GM21786 (cell line): Measurements from ENCODE around the gene EDN1.

Experiments used
- ATAC-seq: cut with Tn5 transposase; IDR thresholded peaks from one replicate; pipeline ENCODE4 v1.9.1; 2021; ENCODE audit not compliant: unreplicated experiment

The EDN1 gene

GRCh38 chr6:12269110-12269509, 21.1 kb upstream of the EDN1 start:
- no peak for ATAC-seq

DNA sequence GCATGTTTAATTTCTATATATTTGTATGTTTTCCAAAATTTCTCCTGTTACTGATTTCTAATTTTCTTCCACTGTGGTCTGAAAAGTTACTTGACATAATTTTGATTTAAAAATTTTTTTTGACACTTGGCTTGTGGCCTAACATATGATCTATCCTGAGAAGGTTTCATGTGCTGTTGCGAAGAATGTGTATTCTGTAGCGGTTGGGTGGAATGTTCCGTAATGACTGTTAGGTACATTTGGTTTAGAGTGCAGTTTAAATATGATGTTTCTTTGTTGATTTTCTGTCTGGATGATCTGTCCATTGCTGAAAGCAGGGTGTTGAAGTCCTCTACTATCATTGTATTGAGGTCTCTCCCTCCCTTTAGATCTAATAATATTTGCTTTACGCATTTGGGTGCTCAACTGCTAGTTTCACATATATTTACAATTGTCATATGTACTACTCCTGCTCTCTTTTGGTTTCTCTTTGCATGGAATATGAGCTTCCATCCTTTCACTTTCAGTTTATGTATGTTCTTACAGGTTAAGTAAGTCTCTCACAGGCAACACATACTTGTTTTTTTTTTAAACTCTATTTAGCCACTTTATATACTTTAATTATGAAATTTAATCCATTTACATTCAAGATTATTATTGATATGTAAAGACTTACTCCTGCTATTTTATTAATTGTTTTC, 19.5 kb upstream of the EDN1 start:
- no peak for ATAC-seq

DNA sequence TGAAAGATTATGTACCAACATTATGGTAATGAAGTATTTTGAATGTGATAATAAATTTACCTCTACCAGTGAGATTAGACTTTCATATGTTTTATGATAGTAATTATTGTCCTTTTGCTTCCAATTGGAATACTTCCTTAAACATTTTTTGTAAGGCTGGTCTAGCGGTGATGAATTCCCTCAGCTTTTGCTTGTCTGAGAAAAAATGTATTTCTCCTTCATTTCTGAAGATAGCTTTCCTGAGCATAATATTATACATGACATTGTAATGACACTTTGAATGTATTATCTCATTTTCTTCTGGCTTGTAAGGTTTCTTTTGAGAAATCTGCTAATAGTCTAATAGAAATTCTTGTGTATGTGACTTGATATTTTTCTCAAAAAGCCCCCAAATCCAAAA, 18.6 kb upstream of the EDN1 start:
- no peak for ATAC-seq

- no peak for ATAC-seq
These were observed 18.2 kb upstream of the EDN1 start for GRCh38 chr6:12271997-12272396.

DNA sequence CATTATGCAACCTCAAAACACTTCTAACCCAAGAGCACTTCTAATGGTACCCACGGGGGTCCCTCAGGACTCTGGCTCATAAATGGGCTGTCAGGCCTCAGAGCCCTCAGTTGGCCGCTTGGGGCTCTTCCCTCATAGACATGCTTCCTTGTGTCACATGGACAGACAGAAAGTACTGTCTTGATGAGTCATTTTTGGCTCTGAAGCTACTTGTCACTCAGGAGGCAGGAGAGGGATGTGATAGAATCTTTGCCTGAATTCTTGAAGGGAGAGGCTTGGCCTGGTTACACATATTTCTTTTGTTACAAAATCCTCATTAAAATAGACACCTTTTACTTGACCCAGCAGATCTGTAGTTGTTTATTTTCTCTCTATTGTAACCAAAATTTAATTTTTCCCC, 15.1 kb upstream of the EDN1 start:
- ATAC-seq: no peak

GRCh38 chr6:12276930-12277315, 13.2 kb upstream of the EDN1 start:
- ATAC-seq: no peak

DNA sequence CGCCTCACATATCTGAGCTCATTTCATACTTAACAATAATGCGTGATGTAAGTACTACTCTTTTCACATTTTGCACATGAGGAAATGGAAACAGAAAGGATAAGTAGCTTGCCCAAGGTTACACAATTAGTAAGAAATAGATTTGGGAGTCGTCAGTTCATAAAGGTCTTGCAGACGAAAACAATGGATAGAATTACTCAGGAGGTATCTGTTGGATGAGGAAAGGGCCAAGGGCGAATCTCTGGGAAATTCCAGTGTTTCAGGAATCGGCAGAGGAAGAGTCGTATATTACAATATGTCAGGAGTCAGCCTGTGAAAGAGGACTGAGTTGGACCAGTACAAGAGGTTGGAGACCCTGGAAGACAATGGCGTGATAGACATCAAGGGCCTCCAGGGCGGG, 12.8 kb upstream of the EDN1 start:
- no peak for ATAC-seq

GRCh38 chr6:12278915-12279314, 11.2 kb upstream of the EDN1 start:
- no peak for ATAC-seq

- no peak for ATAC-seq
These were observed 10.7 kb upstream of the EDN1 start for GRCh38 chr6:12279322-12280091.

- ATAC-seq: no peak
These were observed 9.7 kb upstream of the EDN1 start for GRCh38 chr6:12280458-12280857.

GRCh38 chr6:12280902-12281301, 9.3 kb upstream of the EDN1 start:
- no peak for ATAC-seq

DNA sequence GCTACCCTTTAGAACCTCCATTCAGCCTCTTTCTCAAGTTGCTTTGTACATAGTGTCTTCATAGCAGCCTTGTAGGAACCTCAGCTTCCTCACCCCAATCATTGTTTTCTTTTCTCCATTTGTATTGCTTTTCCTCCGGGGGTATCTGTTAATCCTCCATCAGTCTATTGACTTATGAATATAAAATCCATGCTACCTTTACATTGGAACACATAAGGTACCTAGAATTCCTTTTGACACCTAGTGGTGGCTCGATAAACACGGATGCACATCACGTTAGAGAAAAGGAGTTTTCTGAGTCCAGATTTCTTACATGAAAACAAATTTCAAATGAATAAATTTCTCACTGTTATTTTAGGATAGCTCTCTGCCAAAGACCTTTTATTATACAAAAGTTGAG, 6.3 kb upstream of the EDN1 start:
- no peak for ATAC-seq

DNA sequence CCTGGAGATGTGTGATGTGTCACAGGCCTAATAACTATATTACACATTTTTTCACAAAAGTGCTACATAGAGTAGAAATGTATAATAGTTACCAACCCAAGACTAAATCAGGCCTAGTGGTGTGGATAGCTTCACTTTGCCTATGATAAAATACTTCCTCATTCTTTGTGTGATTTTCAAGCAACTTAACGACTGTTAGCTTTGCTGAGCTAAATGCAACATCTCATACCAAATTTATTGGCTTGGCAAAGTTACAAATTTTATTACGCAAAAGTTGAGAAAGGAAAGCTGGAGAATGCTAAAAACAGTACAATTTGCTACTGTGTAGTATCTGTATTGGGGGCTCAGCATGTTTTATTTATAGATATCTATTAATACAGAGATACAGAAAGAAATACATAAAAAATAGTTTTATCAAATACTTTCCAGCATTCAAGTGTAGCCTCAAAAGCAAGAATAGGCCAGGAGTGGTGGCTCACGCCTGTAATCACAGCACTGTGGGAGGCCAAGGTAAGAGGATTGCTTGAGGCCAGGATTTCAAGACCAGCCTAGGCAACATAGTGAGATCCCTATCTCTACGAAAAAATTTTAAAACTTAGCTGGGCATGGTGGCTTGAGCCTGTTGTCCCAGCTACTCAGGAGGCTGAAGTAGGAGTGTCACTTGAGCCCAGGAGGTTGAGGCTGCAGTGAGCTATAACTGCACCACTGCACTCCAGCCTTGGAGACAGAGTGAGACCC, 3.6 kb upstream of the EDN1 start:
- ATAC-seq: no peak

DNA sequence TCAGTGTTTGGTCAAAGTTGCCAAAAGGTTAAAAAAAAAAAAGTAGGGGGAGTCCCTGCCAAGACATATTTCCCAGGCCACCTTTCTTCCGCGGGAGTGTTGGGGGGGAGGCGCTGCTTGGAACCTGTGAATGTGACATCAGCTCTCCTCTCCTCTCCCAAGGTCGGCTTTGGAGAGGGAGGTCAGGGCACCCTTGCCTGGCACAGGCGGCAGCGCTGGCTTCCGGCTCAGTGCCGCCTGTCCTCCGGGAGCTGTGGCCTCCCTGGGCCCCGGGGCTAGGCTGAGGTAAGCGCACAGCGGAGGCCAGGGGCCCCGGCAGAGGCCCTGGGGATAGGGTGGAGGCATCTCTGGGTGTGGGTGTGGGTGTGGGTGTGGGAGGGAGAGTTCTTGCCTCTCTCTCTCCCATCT, 1.9 kb upstream of the EDN1 start:
- ATAC-seq: no peak

DNA sequence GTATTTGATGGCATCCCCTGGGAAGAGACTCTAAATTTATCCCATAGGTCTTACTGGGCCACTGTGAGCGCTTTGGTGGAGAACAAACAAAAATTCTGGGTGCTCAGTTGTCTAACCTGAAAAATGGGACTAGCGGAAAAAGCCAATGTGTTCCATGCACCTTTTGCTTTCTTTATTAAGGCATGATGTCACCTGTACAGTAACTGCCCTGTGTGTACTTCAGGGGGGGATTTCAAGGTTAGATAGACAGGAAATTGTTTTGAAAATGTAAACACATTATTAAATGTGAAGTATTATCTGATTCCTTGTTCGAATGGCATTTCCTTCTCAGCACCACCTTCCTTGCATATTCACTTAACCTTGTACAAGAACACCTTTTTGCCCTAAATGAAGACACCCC, 1.2 kb upstream of the EDN1 start:
- ATAC-seq: no peak

GRCh38 chr6:12289365-12289919, 719 bp upstream of the EDN1 start:
- ATAC-seq: no peak

GRCh38 chr6:12291071-12291838, 1.1 kb downstream of the EDN1 start:
- no peak for ATAC-seq

GRCh38 chr6:12291839-12292604, 1.9 kb downstream of the EDN1 start:
- no peak for ATAC-seq

DNA sequence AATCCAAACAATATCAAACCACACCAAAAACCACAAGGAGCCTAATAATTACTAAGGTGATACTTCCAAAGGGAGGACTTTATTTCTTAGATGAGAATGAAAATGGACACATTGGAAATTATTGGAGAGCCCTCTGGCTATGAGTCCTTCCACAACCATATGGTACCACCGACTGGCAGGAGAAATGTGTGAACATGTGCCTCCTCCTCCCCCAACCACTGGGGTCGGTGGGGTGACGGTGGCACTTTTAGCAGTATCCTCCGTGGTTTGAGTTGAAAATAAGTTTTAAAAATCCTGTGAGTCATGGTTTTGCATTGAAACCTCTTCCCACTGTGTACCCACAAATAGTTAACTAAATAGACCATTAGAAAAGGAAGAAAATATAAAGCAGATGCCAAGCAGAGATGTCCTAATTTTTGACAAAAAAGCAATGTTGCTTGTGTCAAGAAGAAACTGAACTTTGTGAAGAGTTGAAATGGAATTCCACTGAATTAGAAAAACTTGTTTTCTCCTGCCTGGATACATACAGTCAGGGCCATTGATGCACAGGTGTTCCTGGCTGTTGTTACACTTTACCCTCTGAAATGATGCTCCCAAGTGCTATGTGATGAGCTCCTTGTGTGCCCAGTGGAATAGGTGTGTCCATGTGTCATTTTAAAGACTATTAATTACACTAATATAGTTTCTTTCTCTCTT, 3.2 kb downstream of the EDN1 start:
- ATAC-seq: no peak
